HG03135 (cell line): Measurements from ENCODE around the gene VPS11.
"Not testable (repeated sequence)": the region's sequence is repeated elsewhere in the genome, so short reads cannot be mapped to it uniquely, and the experiment has no call there.

Experiments used
- ATAC-seq: cut with Tn5 transposase; IDR thresholded peaks from one replicate; pipeline ENCODE4 v1.9.1; 2021; ENCODE audit warnings: mild to moderate bottlenecking, moderate library complexity; ENCODE audit not compliant: unreplicated experiment

Gene VPS11

DNA sequence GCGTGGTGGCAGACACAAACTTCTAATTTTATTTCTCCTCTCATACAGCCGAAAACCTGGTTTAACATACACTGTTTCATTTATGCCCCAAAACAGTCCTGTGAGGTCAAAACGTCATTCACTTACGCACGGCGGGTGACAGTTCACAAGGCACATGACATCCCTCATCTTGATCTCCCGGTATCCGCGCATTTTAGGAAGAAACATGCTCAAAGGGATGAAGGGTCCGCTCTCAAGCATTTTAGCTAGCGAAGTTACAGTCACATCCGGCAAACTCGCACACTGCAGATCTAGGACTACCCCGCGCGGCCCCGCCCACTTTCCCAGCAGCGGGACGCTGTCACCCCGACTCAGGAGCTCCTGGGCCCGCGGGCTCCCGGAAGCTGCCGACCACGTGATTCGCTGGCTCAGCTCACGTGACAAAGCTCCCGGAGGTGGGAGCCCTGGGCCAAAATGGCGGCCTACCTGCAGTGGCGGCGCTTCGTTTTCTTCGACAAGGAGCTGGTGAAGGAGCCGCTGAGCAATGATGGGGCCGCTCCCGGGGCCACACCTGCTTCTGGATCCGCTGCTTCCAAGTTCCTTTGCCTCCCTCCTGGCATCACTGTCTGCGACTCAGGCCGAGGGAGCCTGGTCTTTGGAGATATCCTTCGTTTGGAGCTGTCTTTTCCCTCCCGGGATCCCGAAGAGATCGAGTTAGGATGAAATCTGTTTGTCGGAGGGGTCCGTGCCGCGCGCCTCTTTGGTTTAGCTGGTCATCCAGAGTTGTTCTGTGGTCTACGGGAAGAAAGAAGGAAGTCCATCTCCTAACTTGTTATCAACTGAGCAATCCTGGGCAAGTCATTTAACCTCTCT is at the start of gene VPS11:
VPS11 (plus strand) TSS at position 448 of the 852 bp plus-strand sequence; CDS start at position 454, 6 bp downstream.
- peak; percentile 85 for ATAC-seq

DNA sequence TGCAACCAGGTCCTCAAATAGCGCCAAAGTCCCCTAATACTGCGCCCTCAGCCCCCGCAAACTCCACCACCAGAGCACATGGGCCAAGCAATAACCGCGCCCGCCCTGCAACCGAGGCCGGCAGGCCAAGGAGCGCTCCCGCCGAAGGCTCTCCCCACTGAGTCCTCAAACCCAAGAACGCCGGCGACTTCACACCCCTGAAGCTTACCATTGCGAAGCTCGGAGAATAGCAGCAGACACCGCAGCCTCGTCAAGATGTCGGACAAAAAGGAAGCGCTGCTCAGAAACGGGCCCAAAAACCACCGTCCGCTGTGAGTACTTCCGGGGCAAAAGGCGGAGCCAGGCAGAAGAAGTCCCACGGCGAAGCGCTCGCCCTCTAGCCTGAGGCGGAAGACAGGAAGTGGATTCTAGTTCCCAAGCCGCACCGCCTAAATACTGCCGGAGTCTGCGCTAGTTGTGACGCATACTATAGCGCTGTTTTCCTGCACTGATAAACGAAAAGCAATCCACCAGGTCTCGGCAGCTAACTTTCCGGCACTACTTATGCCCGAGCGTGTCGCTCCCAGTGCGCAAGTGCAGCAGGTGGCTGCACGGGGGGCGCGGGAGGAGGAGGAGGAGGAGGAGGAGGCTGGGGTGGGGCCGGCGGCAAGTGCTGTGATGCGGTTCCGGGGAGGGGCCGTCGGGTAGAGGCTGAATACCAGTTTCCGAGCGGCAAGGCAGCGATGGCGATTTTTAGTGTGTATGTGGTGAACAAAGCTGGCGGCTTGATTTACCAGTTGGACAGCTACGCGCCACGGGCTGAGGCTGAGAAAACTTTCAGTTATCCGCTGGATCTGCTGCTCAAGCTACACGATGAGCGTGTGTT is 49.3 kb upstream of the VPS11 start, which contains the start of the genes RPS25 and TRAPPC4:
RPS25 (minus strand) TSS at position 270 of the 865 bp plus-strand sequence; CDS start at position 211, 59 bp downstream.
TRAPPC4 (plus strand) TSS at position 693 of the 865 bp plus-strand sequence; CDS start at position 723, 30 bp downstream.
- peak; percentile 89 for ATAC-seq

DNA sequence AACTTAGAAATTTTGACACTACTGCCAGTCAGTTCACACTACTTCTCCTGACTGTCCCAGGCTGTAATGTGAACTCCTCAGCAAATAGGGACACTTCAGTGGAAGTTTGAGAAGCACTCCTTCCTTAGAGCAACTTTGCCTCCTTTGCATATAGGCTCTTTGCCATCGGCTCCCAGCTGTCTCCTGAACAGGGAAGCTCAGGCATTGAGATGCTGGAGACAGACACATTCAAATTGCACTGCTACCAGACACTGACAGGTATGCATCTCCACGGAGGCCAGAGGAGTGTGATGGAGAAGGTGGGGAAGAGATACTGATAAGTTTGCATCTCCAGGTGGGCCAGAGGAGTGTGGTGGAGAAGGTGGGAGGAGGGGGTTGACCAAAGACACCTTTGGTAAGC is 47.6 kb upstream of the VPS11 start:
- no peak for ATAC-seq

DNA sequence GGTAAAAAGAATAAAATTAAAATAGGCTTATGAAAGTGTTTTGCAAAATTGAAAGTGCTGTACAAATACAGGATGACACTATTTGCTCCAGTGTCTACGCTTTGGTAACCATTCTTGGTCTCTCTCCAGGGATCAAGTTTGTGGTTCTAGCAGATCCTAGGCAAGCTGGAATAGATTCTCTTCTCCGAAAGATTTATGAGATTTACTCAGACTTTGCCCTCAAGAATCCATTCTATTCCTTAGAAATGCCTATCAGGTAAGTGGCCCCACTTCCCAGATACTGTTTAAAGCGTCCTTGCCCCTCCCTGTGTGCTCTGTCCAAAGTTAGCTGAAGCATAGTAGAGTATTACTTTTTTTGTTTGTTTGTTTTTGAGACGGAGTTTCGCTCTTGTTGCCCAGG is 46.0 kb upstream of the VPS11 start:
- no peak for ATAC-seq

DNA sequence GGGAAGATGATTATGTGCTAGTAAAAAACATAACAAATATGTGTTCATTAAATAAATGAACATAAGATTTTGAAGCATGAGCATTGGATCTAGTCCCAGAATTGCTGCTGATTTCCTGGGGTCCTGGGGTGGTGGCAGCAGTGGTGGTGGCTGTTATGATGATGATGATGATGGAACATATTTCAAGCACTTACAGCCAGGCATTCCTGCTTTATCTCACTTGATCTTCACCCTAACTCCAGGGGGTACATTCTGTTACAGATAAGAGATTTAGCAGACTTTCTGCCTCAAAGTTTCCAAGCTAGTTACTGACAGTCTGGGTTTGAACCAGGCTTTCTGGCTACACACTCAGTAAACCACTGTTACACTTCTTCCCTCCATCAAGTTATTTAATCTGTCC is 43.9 kb upstream of the VPS11 start:
- ATAC-seq, result no peak

DNA sequence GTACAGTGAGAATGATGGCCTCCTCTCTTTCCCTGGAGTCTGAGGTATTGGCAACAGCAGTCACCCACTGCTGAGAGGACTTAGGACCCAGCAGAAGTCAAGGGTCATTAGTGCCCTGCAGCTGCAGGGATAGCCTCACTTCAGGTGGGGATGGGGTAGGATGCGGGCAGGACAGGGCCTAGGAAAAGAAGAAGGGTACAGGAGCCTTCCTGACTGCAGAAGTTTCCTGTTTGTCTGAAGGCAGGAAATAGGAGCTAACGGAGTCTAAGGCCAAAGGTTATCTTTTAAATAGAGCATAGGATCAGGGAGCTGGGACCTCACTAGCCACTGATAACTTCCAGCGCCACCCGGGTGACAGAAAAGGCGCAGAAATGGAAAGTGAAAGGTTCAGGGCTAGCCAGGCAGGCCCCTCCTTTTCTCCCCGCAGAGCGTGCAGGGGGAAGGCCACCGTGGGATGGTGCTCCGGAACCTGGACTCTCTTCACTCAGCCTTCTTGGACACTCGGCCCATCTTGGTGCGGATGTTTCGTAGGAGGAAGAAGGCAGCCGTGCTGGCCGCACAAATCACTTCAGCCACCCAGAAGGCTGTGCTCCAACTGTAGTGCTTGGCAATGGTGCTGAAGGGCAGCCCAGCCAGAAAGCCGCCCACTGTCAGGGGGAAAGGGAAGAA is 43.1 kb upstream of the VPS11 start:
- ATAC-seq, result no peak

DNA sequence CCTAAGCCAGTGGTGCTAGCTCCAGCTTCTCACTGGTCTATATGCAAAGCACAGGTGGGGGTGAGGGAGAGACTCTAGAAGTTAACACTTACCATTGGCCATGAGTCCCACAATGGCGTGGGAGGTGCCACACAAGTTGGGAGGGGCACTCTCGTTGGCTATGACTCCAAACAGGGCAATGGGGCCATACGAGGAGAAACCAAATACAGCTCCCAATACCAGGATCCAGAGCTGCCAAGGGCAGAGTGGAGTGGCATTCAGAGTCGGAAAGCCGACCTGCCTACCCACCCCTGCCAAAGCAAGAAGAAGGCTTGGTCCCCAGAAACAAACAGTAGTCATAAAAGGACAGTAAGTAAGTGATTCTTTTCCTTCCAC is 42.5 kb upstream of the VPS11 start:
- ATAC-seq, result no peak

DNA sequence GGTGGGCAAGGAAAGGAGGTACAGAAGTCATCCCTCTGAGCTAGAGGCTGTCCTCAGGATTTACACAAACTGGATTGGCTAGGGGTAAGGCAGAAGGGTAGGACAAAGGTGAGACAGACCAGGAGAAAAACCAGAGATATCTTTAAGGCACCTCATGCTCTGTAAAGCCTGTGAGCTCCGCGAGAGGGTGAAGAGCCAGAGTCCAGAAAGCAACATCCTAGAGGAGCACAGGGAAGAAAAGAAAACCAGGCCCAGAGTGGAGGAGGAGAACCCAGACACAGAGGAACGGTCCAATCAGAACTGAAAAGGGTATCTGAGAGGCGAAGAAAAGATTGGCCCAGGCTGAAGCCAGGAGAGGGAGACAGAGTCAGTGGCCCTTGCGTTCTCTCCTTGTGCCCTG is 42.1 kb upstream of the VPS11 start:
- no peak for ATAC-seq

DNA sequence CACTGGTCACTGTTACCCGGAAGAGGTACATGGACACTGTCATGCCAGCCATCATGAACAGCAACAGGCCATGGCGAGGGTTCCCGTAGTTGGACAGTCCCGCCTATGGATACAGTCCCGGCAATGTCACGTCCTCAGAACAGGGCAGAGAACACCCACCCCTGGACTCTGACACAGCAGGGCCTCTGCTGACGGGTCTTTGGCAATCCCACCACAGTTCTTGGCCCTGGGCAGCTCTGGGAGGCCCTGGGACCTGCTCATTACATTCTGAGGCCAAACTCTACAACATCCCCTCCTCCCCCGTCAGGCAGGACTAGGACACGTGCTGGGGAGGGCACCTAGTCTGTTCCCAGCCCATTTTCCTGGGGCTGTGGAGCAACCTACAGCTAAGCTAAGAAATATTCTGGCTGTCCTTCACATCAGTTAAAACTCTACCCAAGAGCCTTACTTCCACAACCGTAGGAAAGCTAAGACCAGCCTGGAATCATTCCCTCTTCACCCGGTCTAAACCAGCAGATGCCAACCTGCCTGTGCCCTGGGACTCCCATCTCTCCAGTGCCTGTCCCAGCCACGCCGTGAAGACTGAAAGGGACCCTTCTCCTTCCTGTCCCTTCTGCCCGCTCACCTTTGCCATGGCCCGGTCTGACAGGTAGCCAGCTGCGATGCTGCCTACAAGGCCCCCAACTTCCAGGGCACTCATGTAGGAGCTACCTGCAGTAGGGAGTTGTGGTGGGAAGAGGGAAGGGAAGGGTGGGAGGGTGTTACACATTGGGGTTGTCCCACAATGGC is 41.4 kb upstream of the VPS11 start:
- ATAC-seq, result no peak

DNA sequence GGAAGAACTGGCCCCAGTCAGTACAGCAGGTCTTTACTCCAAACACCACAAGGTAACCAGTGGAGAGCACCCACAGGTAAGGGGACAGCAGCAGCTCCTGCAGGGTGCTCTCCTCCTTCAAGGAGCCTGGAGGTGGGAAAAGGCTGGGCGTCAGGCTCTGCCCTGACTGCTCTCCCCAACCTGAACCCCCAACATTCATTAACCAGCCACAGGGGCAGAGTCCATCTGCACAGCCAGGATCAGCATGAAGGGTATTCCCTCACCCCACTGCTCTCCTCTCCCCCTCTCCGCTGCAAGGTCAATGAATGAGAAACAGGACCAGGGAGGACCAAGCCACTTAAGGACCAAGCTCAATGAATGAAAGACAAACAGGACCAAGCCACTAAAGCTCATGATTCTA is 40.6 kb upstream of the VPS11 start:
- no peak for ATAC-seq

DNA sequence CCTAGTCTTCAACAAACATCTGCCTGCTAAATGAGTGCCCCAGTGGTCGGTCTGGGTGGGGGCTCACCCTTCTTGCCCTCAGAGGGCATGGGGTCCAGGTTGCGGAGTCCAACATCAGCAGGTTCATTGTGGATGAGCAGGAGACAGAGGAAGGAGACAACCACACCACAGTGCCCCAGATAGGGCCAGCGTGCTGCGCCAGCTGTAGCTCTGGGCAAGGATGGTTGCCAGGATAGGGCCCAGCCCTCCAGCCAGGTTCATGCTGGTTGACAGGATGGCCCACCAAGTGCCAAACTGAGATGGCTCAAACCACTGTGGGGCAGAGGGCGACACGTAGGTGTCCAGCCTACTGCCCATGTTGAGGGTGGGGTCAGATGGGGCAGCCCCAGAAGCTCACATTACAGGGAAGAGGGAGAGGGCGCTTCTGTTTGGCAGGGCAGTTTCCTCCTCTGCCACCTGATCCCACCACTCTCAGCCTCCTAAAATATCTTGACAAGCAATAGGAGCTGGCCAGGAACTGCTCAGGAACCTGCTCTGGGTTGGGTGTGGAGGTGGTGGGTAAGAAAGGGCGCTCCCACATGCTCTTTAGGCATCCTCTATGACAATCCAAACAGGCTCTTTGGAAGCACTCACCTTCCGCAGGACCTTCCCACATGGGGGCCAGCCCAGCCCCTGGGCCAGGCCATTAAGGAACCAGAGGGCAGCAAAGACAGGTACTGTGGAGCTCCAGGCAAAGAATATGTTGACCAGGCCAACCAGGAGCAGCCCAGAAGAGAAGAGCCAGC is 39.9 kb upstream of the VPS11 start:
- ATAC-seq, result no peak

DNA sequence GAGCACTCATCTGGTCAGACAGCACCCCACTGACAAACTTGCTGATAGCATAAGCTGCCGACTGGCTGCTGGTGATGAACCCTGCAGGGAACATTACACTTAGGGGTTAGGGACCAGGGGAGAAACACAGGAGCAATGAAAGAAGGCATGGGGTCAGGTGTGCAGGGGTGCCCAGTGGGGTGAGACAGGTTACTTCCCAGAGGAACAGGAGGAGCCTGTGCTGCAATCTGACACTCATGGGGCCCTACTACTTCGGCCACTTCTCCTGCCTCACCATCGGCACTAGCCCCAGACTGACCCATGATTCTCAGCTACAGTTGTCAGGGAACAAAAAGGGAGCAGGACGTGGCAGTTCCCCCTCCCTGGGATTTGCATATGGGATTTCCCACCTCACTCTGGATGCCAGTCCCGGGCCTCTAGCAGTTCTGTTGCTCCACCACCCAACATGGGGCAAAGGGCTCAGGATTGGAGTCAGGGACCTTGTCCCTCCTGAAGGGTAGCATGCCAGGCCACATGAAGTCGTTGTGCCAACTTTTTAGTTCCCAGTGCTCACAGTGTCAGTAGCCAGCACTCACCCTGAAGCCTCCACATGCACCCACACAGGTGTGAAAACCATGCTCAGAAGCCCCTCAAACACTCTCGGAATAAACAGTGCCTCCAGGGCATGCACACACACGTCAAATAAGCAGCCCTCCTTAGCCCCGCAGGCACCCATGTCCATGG is 39.1 kb upstream of the VPS11 start:
- no peak for ATAC-seq

DNA sequence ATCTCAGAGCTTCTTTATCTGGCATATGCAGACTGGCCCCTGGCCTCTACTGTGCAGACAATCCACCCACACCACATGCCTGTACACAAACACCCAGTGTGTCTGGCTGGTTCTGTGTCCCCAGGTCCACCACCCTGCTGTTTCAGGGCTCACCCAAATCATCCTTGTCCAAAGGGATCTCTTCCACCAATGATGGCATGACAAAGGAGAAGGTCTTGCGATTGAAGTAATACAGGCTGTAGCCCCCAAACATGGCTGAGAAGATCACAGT is 38.6 kb upstream of the VPS11 start:
- no peak for ATAC-seq

DNA sequence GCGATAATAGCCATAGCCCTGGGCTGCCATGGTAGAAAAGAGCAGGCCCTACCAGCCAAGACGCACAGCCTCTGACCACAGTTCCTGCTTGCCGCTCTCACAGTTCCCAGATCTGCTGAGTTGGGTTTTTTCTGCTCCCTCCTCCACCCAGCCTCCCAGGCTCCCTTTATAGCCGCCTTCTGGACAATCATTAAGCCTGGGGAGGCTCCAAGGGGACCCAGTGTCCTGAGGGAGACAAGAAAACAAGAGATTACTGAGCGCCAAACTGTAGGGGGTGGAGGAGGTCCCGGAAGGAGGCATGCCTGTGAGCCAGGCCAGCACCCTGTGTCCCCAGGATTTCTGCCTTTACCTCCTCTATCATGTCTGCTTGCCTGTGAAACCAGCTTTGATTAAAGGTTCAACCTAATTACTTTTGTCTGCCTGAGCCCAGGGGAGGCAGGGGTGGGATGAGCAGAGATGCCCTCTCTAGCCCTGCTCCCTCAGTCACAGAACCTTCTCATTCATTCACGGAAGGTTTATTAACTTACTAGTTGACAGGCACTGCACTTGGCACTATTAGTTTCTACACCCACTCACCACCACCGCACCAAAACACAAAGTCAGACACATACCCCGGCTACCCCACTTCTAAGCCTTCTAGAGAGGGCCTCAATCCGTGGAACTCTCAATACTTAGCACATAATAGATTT is 38.1 kb upstream of the VPS11 start:
- ATAC-seq, result peak; percentile 3

DNA sequence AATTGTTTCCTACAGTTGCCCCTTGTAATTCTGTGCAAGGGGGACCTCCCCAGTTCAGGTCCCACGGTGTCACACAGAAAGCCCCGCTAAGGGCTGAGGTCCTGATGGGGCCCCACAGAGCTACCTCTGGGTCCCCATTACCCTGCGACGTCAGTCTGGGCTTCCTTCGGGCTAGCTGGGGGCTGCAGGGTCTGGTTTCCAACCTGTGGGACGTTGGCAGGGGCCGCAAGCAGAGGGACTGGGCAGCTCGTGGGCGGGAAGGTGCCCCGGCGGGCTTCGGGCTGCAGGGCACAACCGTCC is 37.6 kb upstream of the VPS11 start:
- peak; percentile 12 for ATAC-seq

DNA sequence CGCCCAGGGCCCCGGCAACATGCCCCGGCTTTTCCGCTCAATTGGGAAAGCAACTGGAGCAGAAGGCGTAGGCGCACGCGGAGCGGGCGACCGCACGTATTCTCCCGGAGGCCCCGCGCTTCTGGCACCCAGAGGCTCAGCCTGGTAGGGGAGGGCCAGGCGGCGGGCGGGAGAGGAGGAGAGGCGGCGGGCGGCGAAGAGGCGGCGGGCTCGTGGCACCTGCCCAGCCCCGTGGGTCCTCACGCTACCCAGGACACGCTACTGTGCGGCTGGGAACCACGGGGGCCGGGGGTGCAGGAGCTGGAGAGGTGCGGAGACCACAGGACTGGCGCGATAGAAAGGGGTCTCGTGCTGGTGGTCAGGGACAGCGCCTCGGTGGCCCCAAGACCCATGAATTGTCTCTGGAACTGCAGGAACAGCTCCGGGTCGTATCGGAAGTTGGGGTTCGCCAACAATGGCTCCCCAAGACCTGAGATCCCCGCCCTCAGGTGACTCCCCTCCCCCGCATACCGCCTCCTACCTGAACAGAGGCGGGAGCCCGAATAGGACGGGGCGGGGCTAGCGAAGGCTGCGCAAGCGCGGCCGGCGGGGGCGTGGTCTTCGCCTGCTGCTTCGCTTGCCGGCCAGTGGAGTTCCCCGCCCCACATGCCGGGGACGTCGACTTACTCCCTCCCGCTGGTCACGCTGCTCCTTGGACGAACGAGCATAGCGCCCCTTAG is 37.1 kb upstream of the VPS11 start, which contains the start of gene SLC37A4:
SLC37A4 (minus strand) TSS at position 549 of the 719 bp plus-strand sequence.
- ATAC-seq, result peak; percentile 86

DNA sequence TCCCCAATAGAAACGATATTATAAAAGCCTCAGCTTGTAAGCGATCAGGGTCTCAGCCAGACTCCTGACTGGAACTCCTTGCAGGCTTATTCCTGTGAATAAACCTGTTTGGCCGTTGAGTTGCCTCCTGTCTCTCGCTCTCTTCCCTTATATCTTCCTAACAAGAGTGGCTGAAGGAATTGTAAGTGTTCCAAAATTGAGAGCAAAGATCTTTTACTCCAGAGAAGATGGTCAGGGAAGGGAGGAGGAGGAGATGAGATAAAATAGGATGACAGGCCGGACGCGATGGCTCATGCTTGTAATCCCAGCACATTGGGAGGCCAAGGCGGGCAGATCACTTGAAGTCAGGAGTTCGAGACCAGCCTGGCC is 35.7 kb upstream of the VPS11 start:
- ATAC-seq, result no peak

DNA sequence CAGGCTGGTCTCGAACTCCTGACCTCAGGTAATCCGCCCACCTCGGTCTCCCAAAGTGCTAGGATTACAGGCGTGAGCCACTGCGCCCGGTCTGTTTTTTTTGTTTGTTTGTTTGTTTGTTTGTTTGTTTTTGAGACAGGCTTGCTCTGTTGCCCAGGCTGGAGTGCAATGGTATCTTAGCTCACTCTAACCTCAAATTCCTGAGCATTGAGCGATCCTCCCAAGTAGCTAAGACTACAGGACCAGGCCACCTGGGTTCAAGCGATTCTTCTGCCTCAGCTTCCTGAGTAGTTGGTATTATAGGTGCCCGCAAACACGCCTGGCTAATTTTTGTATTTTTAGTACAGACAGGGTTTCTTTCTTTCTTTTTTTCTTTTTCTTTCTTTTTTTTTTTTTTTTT is 34.2 kb upstream of the VPS11 start:
- not testable (repeated sequence) for ATAC-seq
